ENCODE measurements around the gene NOTCH2. TPM values are rescaled to one million over a fixed set of nuclear protein-coding genes. Genes with fewer than 3 reads are reported as not detected.

The NOTCH2 gene
- total RNA-seq, 1 donor from 2014 or later: 180 TPM

- DNase-seq (ENCODE audit: extremely low spot score, unreplicated experiment): no peak
- H3K36me3 Mint-ChIP-seq (ENCODE audit: unreplicated experiment): no peaks in the 10 kb centered on the region
- TF ChIP-seq, protein P1, sequence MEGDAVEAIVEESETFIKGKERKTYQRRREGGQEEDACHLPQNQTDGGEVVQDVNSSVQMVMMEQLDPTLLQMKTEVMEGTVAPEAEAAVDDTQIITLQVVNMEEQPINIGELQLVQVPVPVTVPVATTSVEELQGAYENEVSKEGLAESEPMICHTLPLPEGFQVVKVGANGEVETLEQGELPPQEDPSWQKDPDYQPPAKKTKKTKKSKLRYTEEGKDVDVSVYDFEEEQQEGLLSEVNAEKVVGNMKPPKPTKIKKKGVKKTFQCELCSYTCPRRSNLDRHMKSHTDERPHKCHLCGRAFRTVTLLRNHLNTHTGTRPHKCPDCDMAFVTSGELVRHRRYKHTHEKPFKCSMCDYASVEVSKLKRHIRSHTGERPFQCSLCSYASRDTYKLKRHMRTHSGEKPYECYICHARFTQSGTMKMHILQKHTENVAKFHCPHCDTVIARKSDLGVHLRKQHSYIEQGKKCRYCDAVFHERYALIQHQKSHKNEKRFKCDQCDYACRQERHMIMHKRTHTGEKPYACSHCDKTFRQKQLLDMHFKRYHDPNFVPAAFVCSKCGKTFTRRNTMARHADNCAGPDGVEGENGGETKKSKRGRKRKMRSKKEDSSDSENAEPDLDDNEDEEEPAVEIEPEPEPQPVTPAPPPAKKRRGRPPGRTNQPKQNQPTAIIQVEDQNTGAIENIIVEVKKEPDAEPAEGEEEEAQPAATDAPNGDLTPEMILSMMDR (IDR thresholded peaks at IDR 0.05): no peak
- H3K9me3 Mint-ChIP-seq (ENCODE audit: unreplicated experiment): no peaks in the 10 kb centered on the region
- H3K27me3 Mint-ChIP-seq (ENCODE audit: unreplicated experiment): peaks cover 5% of the 10 kb centered on the region
- no peak within 1 kb of the TSS for H3K27ac Mint-ChIP-seq (ENCODE audit: unreplicated experiment)
- H3K4me3 Mint-ChIP-seq (ENCODE audit: unreplicated experiment): no peak within 1 kb of the TSS
- H3K4me1 Mint-ChIP-seq (ENCODE audit: unreplicated experiment): peaks cover 5% of the 10 kb centered on the region
Measured at GRCh38 chr1:119896303-119896702, 173.2 kb downstream of the NOTCH2 start, which contains the start of gene ADAM30. TSS of gene ADAM30 (minus strand) at chr1:119896515. CDS start at chr1:119896336, 179 bp downstream.

DNA sequence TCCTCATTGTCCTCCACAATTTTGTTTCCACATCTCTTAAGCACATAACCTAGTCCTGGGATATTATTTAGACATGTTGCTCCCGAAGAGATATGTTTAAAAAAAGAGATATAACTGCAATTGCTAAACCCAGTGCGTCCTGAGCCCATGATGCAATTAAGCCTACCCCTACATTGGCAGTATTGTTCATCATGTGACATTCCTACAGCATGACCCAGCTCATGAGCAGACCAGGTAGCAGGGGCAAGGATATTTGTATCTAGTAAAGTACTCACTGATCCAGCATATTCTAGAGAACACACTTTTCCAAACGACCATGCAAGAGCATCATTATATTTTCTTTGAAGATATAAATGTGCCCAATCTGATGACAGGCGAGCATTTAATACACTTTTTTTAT lies 174.4 kb downstream of the NOTCH2 start:
- TF ChIP-seq, protein P1 (IDR thresholded peaks at IDR 0.05): no peak
- H3K4me1 Mint-ChIP-seq (ENCODE audit: unreplicated experiment): peaks cover 5% of the 10 kb centered on the region
- H3K27me3 Mint-ChIP-seq (ENCODE audit: unreplicated experiment): peaks cover 3% of the 10 kb centered on the region
- H3K27ac Mint-ChIP-seq (ENCODE audit: unreplicated experiment): no peak overlapping the region
- no peak for DNase-seq (ENCODE audit: extremely low spot score, unreplicated experiment)
- no peak overlapping the region for H3K4me3 Mint-ChIP-seq (ENCODE audit: unreplicated experiment)
- H3K36me3 Mint-ChIP-seq (ENCODE audit: unreplicated experiment): no peaks in the 10 kb centered on the region
- H3K9me3 Mint-ChIP-seq (ENCODE audit: unreplicated experiment): no peaks in the 10 kb centered on the region

- peaks cover 5% of the 10 kb centered on the region for H3K4me1 Mint-ChIP-seq (ENCODE audit: unreplicated experiment)
- H3K4me3 Mint-ChIP-seq (ENCODE audit: unreplicated experiment): no peak overlapping the region
- no peaks in the 10 kb centered on the region for H3K36me3 Mint-ChIP-seq (ENCODE audit: unreplicated experiment)
- H3K27me3 Mint-ChIP-seq (ENCODE audit: unreplicated experiment): peaks cover 3% of the 10 kb centered on the region
- no peak for DNase-seq (ENCODE audit: extremely low spot score, unreplicated experiment)
- peak overlapping the region; percentile 35 for H3K27ac Mint-ChIP-seq (ENCODE audit: unreplicated experiment)
- H3K9me3 Mint-ChIP-seq (ENCODE audit: unreplicated experiment): no peaks in the 10 kb centered on the region
- TF ChIP-seq, protein P1 (IDR thresholded peaks at IDR 0.05): no peak
Measured at GRCh38 chr1:119893827-119894700, 175.4 kb downstream of the NOTCH2 start.

DNA sequence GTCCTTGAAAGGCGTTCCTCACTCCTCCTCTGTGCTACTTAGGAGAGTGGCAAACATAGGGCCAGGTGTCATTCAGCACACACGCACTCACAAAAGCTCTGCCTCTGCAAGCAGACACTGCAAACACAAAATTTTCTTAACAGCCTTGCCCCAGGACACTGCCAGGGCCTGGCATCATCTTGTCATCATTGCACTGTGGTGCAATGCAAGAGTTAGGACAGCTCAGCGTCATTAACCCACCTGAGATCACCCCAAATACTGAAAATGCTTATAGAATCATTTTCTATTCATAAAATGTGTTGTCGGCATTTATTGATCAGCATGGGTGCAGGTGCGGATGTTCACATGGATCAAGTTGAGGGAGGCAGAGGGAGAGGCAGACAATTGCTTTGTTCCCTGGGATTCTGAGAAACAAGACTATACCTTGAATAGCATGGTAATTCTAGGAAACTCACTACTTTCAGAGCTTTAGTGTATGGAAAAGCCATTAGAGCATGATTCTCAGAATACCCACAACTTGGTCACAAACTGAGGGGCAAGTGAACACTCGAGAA lies 176.1 kb downstream of the NOTCH2 start:
- DNase-seq (ENCODE audit: extremely low spot score, unreplicated experiment): no peak
- TF ChIP-seq, protein P1 (IDR thresholded peaks at IDR 0.05): no peak
- Mint-ChIP-seq H3K4me1 (ENCODE audit: unreplicated experiment) (peaks cover 5% of the 10 kb centered on the region), H3K27me3 (ENCODE audit: unreplicated experiment) (peaks cover 3% of the 10 kb centered on the region), H3K36me3 (ENCODE audit: unreplicated experiment) (no peaks in the 10 kb centered on the region), H3K27ac (ENCODE audit: unreplicated experiment) (no peak overlapping the region), H3K9me3 (ENCODE audit: unreplicated experiment) (peaks cover 5% of the 10 kb centered on the region), H3K4me3 (ENCODE audit: unreplicated experiment) (no peak overlapping the region)

- peaks cover 3% of the 10 kb centered on the region for H3K27me3 Mint-ChIP-seq (ENCODE audit: unreplicated experiment)
- DNase-seq (ENCODE audit: extremely low spot score, unreplicated experiment): no peak
- no peak overlapping the region for H3K4me3 Mint-ChIP-seq (ENCODE audit: unreplicated experiment)
- peaks cover 5% of the 10 kb centered on the region for H3K4me1 Mint-ChIP-seq (ENCODE audit: unreplicated experiment)
- no peak overlapping the region for H3K27ac Mint-ChIP-seq (ENCODE audit: unreplicated experiment)
- H3K9me3 Mint-ChIP-seq (ENCODE audit: unreplicated experiment): peaks cover 14% of the 10 kb centered on the region
- TF ChIP-seq, protein P1 (IDR thresholded peaks at IDR 0.05): no peak
- no peaks in the 10 kb centered on the region for H3K36me3 Mint-ChIP-seq (ENCODE audit: unreplicated experiment)
Measured at GRCh38 chr1:119891386-119891785, 178.1 kb downstream of the NOTCH2 start.

Measured in osteocyte (in vitro differentiated cells).